GM12875 (cell line): ENCODE measurements around the gene NRN1.
A peak's percentile ranks its signal among the peaks of the same experiment; 100 is the strongest.

Experiments
- H3K4me3 ChIP-seq: one replicate; pipeline ENCODE4 v1.5.1; 2011; ENCODE audit warnings: low read depth, low read length, control low read depth
- CTCF ChIP-seq: IDR thresholded peaks from 2 replicates; pipeline ENCODE4 v1.5.1; 2011; ENCODE audit warnings: low read depth, mild to moderate bottlenecking, control low read depth, inconsistent platforms, low read length, moderate library complexity, borderline replicate concordance; ENCODE audit not compliant: insufficient read depth

Gene NRN1

GRCh38 chr6:5956939-5957338 is 49.8 kb downstream of the NRN1 start:
- TF ChIP-seq CTCF, result no peak
- H3K4me3 ChIP-seq, result no peak overlapping the region

- H3K4me3 ChIP-seq, result no peak overlapping the region
- TF ChIP-seq CTCF, result peak; percentile 58
Measured at GRCh38 chr6:5950361-5950785, 56.4 kb downstream of the NRN1 start.
